Measurements from ENCODE around the gene OFD1.

DNA sequence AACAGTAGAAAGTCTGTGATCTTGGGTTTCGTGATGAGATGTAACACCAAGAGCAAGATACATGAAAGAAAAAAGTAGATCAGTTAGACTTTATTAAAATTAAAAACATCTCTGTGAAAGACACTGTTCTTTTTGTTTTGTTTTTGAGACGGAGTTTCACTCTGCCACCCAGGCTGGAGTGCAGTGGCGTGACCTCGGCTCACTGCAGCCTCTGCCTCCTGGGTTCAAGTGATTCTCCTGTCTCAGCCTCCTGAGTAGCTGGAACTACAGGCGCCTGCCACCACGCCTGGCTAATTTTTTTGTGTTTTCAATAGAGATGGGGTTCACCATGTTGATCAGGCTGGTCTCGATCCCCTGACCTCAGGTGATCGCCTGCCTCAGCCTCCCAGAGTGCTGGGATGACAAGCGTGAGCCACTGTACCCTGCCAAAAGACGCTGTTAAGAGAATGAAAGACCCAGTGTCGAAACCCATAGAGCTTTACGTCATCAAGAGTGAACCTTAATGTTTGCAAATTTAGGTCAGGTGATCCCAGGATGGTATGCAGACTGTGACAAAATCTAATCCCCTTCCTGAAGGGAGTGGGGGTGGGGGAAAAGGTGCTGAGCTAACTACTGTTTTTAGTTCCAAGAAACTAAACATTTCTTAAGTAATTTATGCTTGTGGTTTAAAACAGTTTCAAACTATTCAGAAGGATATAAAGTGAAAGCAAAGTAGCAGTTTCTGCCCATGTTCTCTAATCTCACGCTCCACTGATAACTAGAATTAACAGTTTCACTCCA is 8.0 kb downstream of the OFD1 start:
- TF ChIP-seq ATF2 (tag by site-specific recombination; IDR thresholded peaks at IDR 0.05; ENCODE audit: low read depth) (no peak), ZBTB8A (tag by site-specific recombination; IDR thresholded peaks at IDR 0.05) (no peak), REST (tag by site-specific recombination; IDR thresholded peaks at IDR 0.05) (no peak)
- TF ChIP-seq, protein P1, sequence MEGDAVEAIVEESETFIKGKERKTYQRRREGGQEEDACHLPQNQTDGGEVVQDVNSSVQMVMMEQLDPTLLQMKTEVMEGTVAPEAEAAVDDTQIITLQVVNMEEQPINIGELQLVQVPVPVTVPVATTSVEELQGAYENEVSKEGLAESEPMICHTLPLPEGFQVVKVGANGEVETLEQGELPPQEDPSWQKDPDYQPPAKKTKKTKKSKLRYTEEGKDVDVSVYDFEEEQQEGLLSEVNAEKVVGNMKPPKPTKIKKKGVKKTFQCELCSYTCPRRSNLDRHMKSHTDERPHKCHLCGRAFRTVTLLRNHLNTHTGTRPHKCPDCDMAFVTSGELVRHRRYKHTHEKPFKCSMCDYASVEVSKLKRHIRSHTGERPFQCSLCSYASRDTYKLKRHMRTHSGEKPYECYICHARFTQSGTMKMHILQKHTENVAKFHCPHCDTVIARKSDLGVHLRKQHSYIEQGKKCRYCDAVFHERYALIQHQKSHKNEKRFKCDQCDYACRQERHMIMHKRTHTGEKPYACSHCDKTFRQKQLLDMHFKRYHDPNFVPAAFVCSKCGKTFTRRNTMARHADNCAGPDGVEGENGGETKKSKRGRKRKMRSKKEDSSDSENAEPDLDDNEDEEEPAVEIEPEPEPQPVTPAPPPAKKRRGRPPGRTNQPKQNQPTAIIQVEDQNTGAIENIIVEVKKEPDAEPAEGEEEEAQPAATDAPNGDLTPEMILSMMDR (tag by site-specific recombination; IDR thresholded peaks at IDR 0.05): no peak
